Caco-2 (cell line): ENCODE measurements around the gene DIAPH1. TPM values are rescaled to one million over a fixed set of nuclear protein-coding genes. Genes with fewer than 3 reads are reported as not detected.

Experiments used
- BruUV-seq: library from RNA; stranded (reverse); fragments of 400-500 nt; replicated peaks from 2 replicates; lab custom pipeline; 2021; lab: Mats Ljungman, UMichigan
- CTCF ChIA-PET: fragments of 300-600 bp; sonication (Branson Sonifier 250); formaldehyde crosslinking; loops from one replicate; lab custom pipeline; 2022; ENCODE audit warnings: antibody characterized with exemption; lab: Charles Lee
- POLR2A ChIA-PET: fragments of 300-600 bp; sonication (Branson Sonifier 250); formaldehyde crosslinking; loops from one replicate; lab custom pipeline; 2022; ENCODE audit warnings: antibody characterized with exemption; lab: Charles Lee
- DNase-seq, 2 experiments: peaks; one replicate each; pipeline versions ENCODE4 v3.0.0 to v3.0.0-alpha.2; 2020 to 2022
- H3K27me3 ChIP-seq: replicated peaks from 2 replicates; pipeline ENCODE4 v1.6.0; 2011; ENCODE audit warnings: low read length; ENCODE audit not compliant: control insufficient read depth, insufficient read depth
- H3K36me3 ChIP-seq: 2 replicates; pipeline ENCODE4 v1.5.1; 2011; ENCODE audit warnings: low read length; ENCODE audit not compliant: control insufficient read depth, insufficient read depth
- H3K4me1 ChIP-seq: fragments of 250-450 bp; sonication (Bioruptor Pico); 2 replicates; pipeline ENCODE4 v1.5.1; 2020; ENCODE audit warnings: mild to moderate bottlenecking
- H3K4me3 ChIP-seq: 2 replicates; pipeline ENCODE4 v1.5.1; 2011; ENCODE audit warnings: low read depth, mild to moderate bottlenecking, control low read depth, low read length
- H3K9me3 ChIP-seq: fragments of 250-450 bp; sonication (Bioruptor Pico); 2 replicates; pipeline ENCODE4 v1.5.1; 2020; ENCODE audit warnings: mild to moderate bottlenecking, moderate library complexity
- H3K27ac Mint-ChIP-seq: one replicate; pipeline ENCODE4 v1.8.0; 2022; ENCODE audit warnings: mixed read lengths; ENCODE audit not compliant: unreplicated experiment
- H3K27me3 Mint-ChIP-seq: one replicate; pipeline ENCODE4 v1.8.0; 2022; ENCODE audit warnings: mixed read lengths; ENCODE audit not compliant: insufficient read depth, unreplicated experiment
- H3K36me3 Mint-ChIP-seq: one replicate; pipeline ENCODE4 v1.8.0; 2022; ENCODE audit warnings: mild to moderate bottlenecking, mixed read lengths; ENCODE audit not compliant: insufficient read depth, unreplicated experiment
- H3K4me1 Mint-ChIP-seq: one replicate; pipeline ENCODE4 v1.8.0; 2022; ENCODE audit warnings: low read depth, mixed read lengths; ENCODE audit not compliant: unreplicated experiment
- H3K4me3 Mint-ChIP-seq: one replicate; pipeline ENCODE4 v1.8.0; 2022; ENCODE audit warnings: mild to moderate bottlenecking, moderate library complexity, mixed read lengths; ENCODE audit not compliant: unreplicated experiment
- H3K9me3 Mint-ChIP-seq: one replicate; pipeline ENCODE4 v1.8.0; 2022; ENCODE audit warnings: mixed read lengths; ENCODE audit not compliant: unreplicated experiment
- CTCF ChIP-seq, 2 experiments: fragments of 200-600 bp in 1 of 2; IDR thresholded peaks; 1 replicate in 1 of 2; 2 replicates in 1 of 2; pipeline versions ENCODE4 v1.5.1 to v1.8.0; 2011 to 2022; ENCODE audit warnings: antibody characterized with exemption in 1 of 2, control low read depth in 1 of 2, inconsistent platforms in 1 of 2, low read depth in 1 of 2, low read length in 1 of 2, mild to moderate bottlenecking in 1 of 2, moderate library complexity in 1 of 2; ENCODE audit not compliant: insufficient read depth in 1 of 2, severe bottlenecking in 1 of 2, unreplicated experiment in 1 of 2
- intact Hi-C: fragments of 100-400 bp; cut with micrococcal nuclease; formaldehyde crosslinking; loops from one replicate; pipeline ENCODE4 v1.10.0; 2022; ENCODE audit not compliant: unreplicated experiment
- total RNA-seq: library from RNA; stranded (reverse); gene quantifications from 2 replicates; pipeline ENCODE4 v1.2.3, GENCODE V29; 2022

The DIAPH1 gene
- total RNA-seq, 1 experiment from 2014 or later = 161 TPM

DNA sequence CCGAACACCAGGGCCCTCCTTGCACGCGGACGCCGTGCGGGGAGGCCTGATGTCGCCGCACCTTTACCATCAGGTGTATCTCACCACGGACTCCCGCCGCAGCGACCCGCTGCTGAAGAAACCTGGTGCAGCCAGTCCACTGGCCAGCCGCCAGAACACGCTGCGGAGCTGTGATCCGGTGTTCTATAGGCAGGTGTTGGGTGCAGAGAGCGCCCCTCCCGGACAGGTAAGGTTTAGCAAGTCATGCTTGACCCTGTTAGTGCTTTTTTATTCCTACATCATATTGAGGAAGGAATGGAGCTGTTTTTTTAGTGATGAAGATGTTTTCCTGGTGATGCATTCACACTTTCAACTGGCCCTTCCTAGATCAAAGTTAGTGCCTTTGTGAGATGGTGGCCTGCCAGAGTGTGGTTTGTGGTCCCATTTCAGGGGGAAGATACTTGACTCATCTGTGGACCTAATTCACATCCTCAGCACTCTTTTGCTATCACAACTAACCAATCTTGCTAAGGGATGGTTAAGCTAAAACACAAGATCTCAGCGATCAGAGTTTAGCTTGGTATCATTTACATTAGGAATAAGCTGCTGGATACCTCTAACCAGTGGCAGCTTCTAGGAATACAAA, 140.4 kb downstream of the DIAPH1 start:
- Mint-ChIP-seq H3K9me3 (no peaks in the 10 kb centered on the region), H3K27me3 (no peaks in the 10 kb centered on the region), H3K4me1 (no peaks in the 10 kb centered on the region), H3K36me3 (no peaks in the 10 kb centered on the region), H3K4me3 (no peak overlapping the region), H3K27ac (no peak overlapping the region)
- Histone ChIP-seq H3K36me3 (no peaks in the 10 kb centered on the region), H3K4me3 (no peak overlapping the region), H3K9me3 (no peaks in the 10 kb centered on the region), H3K4me1 (no peaks in the 10 kb centered on the region), H3K27me3 (no peaks in the 10 kb centered on the region)
- BruUV-seq = no TSS peak
- POLR2A ChIA-PET = no interaction called here
- CTCF ChIA-PET = interaction anchor here (0.5 to 0.6 kb wide), 2 partner anchors 31 to 39 kb away, joined by 4 read pairs; no protein-coding TSS in a partner anchor
- DNase-seq = no peak
- TF ChIP-seq CTCF (IDR thresholded peaks at IDR 0.05; ENCODE audit: insufficient read depth in 1 of 2, low read depth in 1 of 2, low read length in 1 of 2, severe bottlenecking in 1 of 2, unreplicated experiment in 1 of 2) = no peak
- intact Hi-C loops = no loop called here

- intact Hi-C loops = no loop called here
- Histone ChIP-seq H3K4me1 (no peaks in the 10 kb centered on the region), H3K4me3 (no peak overlapping the region), H3K36me3 (no peaks in the 10 kb centered on the region), H3K9me3 (no peaks in the 10 kb centered on the region), H3K27me3 (no peaks in the 10 kb centered on the region)
- no peaks in the 10 kb centered on the region for H3K4me1 Mint-ChIP-seq
- no peaks in the 10 kb centered on the region for H3K9me3 Mint-ChIP-seq
- no peaks in the 10 kb centered on the region for H3K27me3 Mint-ChIP-seq
- POLR2A ChIA-PET = no interaction called here
- TF ChIP-seq CTCF (IDR thresholded peaks at IDR 0.05; ENCODE audit: insufficient read depth in 1 of 2, low read depth in 1 of 2, low read length in 1 of 2, severe bottlenecking in 1 of 2, unreplicated experiment in 1 of 2) = no peak
- H3K4me3 Mint-ChIP-seq = no peak overlapping the region
- CTCF ChIA-PET = interaction anchor here (0.6 kb wide), 1 partner anchor 32 kb away, joined by 4 read pairs; no protein-coding TSS in a partner anchor
- no peak overlapping the region for H3K27ac Mint-ChIP-seq
- BruUV-seq = no TSS peak
- H3K36me3 Mint-ChIP-seq = no peaks in the 10 kb centered on the region
- no peak for DNase-seq
Observed at GRCh38 chr5:141477815-141478214, 141.0 kb downstream of the DIAPH1 start.

DNA sequence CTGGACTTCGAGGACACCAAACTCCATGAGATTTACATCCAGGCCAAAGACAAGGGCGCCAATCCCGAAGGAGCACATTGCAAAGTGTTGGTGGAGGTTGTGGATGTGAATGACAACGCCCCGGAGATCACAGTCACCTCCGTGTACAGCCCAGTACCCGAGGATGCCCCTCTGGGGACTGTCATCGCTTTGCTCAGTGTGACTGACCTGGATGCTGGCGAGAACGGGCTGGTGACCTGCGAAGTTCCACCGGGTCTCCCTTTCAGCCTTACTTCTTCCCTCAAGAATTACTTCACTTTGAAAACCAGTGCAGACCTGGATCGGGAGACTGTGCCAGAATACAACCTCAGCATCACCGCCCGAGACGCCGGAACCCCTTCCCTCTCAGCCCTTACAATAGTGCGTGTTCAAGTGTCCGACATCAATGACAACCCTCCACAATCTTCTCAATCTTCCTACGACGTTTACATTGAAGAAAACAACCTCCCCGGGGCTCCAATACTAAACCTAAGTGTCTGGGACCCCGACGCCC, 141.7 kb downstream of the DIAPH1 start:
- Mint-ChIP-seq H3K27me3 (no peaks in the 10 kb centered on the region), H3K27ac (no peak overlapping the region), H3K9me3 (no peaks in the 10 kb centered on the region), H3K4me1 (no peaks in the 10 kb centered on the region), H3K4me3 (no peak overlapping the region), H3K36me3 (no peaks in the 10 kb centered on the region)
- H3K4me3 ChIP-seq = no peak overlapping the region
- no peaks in the 10 kb centered on the region for H3K4me1 ChIP-seq
- intact Hi-C loops = no loop called here
- ChIA-PET POLR2A (no interaction called here), CTCF (no interaction called here)
- H3K27me3 ChIP-seq = no peaks in the 10 kb centered on the region
- DNase-seq = no peak
- no peaks in the 10 kb centered on the region for H3K9me3 ChIP-seq
- BruUV-seq = no TSS peak
- TF ChIP-seq CTCF (IDR thresholded peaks at IDR 0.05; ENCODE audit: insufficient read depth in 1 of 2, low read depth in 1 of 2, low read length in 1 of 2, severe bottlenecking in 1 of 2, unreplicated experiment in 1 of 2) = no peak
- no peaks in the 10 kb centered on the region for H3K36me3 ChIP-seq
